ENCODE data around the gene HIPK2. TPM values are rescaled to one million over a fixed set of nuclear protein-coding genes. Genes with fewer than 3 reads are reported as not detected.

HIPK2 gene
- total RNA-seq, 2 experiments from 2014 or later, result 17.3 to 17.6 TPM

- H3K27me3 Mint-ChIP-seq, result no peaks in the 10 kb centered on the region
- no peaks in the 10 kb centered on the region for H3K4me1 Mint-ChIP-seq (ENCODE audit: low read depth)
- no peaks in the 10 kb centered on the region for H3K36me3 Mint-ChIP-seq (ENCODE audit: low read depth)
- ATAC-seq (no peak), DNase-seq (no peak)
- no peak for TF ChIP-seq CTCF (IDR thresholded peaks at IDR 0.05)
- H3K27ac Mint-ChIP-seq, result no peak overlapping the region
- CTCF ChIA-PET, result no interaction called here
- H3K4me3 Mint-ChIP-seq, result no peak overlapping the region
- H3K9me3 Mint-ChIP-seq, result no peaks in the 10 kb centered on the region
- intact Hi-C loops (cut with micrococcal nuclease), result no loop called here
- POLR2A ChIA-PET, result no interaction called here
Measured at GRCh38 chr7:139574618-139575337, 203.0 kb downstream of the HIPK2 start.

- no peak for TF ChIP-seq CTCF (IDR thresholded peaks at IDR 0.05)
- CTCF ChIA-PET, result interaction anchor here (0.6 kb wide), 1 partner anchor 1749 kb away, joined by 4 read pairs; no protein-coding TSS in a partner anchor
- ATAC-seq, result no peak
Measured at GRCh38 chr7:139573871-139574270, 203.9 kb downstream of the HIPK2 start.

GRCh38 chr7:139572704-139573385 is 205.0 kb downstream of the HIPK2 start:
- intact Hi-C loops (cut with micrococcal nuclease), result no loop called here
- ATAC-seq (no peak), DNase-seq (no peak)
- peaks cover 4% of the 10 kb centered on the region for H3K36me3 Mint-ChIP-seq (ENCODE audit: low read depth)
- peaks cover 2% of the 10 kb centered on the region for H3K4me1 Mint-ChIP-seq (ENCODE audit: low read depth)
- H3K4me3 Mint-ChIP-seq, result no peak overlapping the region
- no peaks in the 10 kb centered on the region for H3K9me3 Mint-ChIP-seq
- CTCF ChIA-PET, result no interaction called here
- TF ChIP-seq CTCF (IDR thresholded peaks at IDR 0.05), result no peak
- no peaks in the 10 kb centered on the region for H3K27me3 Mint-ChIP-seq
- H3K27ac Mint-ChIP-seq, result no peak overlapping the region
- POLR2A ChIA-PET, result no interaction called here

More at GRCh38 chr7:139573871-139574270, 203.9 kb downstream of the HIPK2 start:
- no peak for DNase-seq
- Mint-ChIP-seq H3K4me3 (no peak overlapping the region), H3K36me3 (ENCODE audit: low read depth) (no peaks in the 10 kb centered on the region), H3K27ac (no peak overlapping the region), H3K4me1 (ENCODE audit: low read depth) (no peaks in the 10 kb centered on the region), H3K9me3 (no peaks in the 10 kb centered on the region), H3K27me3 (no peaks in the 10 kb centered on the region)
- intact Hi-C loops (cut with micrococcal nuclease), result no loop called here
- POLR2A ChIA-PET, result no interaction called here

- CTCF ChIA-PET, result no interaction called here
- intact Hi-C loops (cut with micrococcal nuclease), result no loop called here
Measured at GRCh38 chr7:139572071-139572470, 205.7 kb downstream of the HIPK2 start.

More at GRCh38 chr7:139572071-139572470, 205.7 kb downstream of the HIPK2 start:
- no peak for DNase-seq
- H3K27me3 Mint-ChIP-seq, result no peaks in the 10 kb centered on the region
- no peak for TF ChIP-seq CTCF (IDR thresholded peaks at IDR 0.05)
- ATAC-seq, result no peak
- H3K4me3 Mint-ChIP-seq, result no peak overlapping the region
- no peak overlapping the region for H3K27ac Mint-ChIP-seq
- H3K4me1 Mint-ChIP-seq (ENCODE audit: low read depth), result peaks cover 2% of the 10 kb centered on the region
- H3K36me3 Mint-ChIP-seq (ENCODE audit: low read depth), result peaks cover 6% of the 10 kb centered on the region
- H3K9me3 Mint-ChIP-seq, result no peaks in the 10 kb centered on the region
- POLR2A ChIA-PET, result no interaction called here

All from activated CD8-positive, alpha-beta T cell treated with anti-CD3 and anti-CD28 coated beads for 36 hours (primary cell).